Endothelial cell of umbilical vein (primary cell): Measurements from ENCODE around the gene CXXC5.

ENCODE experiments used
- EZH2 ChIP-seq: IDR thresholded peaks from 2 replicates; pipeline ENCODE4 v1.6.1; 2012; ENCODE audit warnings: borderline replicate concordance, low read depth, mild to moderate bottlenecking, moderate library complexity, low read length, inconsistent platforms; ENCODE audit not compliant: severe bottlenecking
- FOS ChIP-seq: IDR thresholded peaks from 2 replicates; pipeline ENCODE4 v1.6.1; 2011; ENCODE audit warnings: mild to moderate bottlenecking, low read length, moderate library complexity, borderline replicate concordance; ENCODE audit not compliant: insufficient read depth
- MAX ChIP-seq: IDR thresholded peaks from 2 replicates; pipeline ENCODE4 v1.6.1; 2011; ENCODE audit not compliant: insufficient read depth, insufficient read length
- MYC ChIP-seq: IDR thresholded peaks from one replicate; pipeline ENCODE4 v1.6.1; 2011; ENCODE audit warnings: mild to moderate bottlenecking, low read depth, low read length
- POLR2A ChIP-seq: IDR thresholded peaks from 2 replicates; pipeline ENCODE4 v1.6.1; 2012; ENCODE audit warnings: low read depth, mild to moderate bottlenecking, control low read depth, low read length
- POLR2AphosphoS5 ChIP-seq: IDR thresholded peaks from 2 replicates; pipeline ENCODE4 v1.6.1; 2012; ENCODE audit warnings: low read depth, mild to moderate bottlenecking, control low read depth, low read length, moderate library complexity; ENCODE audit not compliant: insufficient read depth
- TF ChIP-seq, protein P1 (sequence below), 2 donors: IDR thresholded peaks; 1 replicate in 1 of 2; 2 replicates in 1 of 2; pipeline ENCODE4 v1.5.1; 2011; ENCODE audit warnings: low read length in 2 of 2, mild to moderate bottlenecking in 2 of 2, moderate library complexity in 2 of 2, control low read depth in 1 of 2, inconsistent platforms in 1 of 2, low read depth in 1 of 2; ENCODE audit not compliant: insufficient read depth in 1 of 2; ENCODE audit errors: extremely low read depth in 1 of 2

GRCh38 chr5:139683295-139684271 is 35.4 kb downstream of the CXXC5 start:
- TF ChIP-seq, protein P1, sequence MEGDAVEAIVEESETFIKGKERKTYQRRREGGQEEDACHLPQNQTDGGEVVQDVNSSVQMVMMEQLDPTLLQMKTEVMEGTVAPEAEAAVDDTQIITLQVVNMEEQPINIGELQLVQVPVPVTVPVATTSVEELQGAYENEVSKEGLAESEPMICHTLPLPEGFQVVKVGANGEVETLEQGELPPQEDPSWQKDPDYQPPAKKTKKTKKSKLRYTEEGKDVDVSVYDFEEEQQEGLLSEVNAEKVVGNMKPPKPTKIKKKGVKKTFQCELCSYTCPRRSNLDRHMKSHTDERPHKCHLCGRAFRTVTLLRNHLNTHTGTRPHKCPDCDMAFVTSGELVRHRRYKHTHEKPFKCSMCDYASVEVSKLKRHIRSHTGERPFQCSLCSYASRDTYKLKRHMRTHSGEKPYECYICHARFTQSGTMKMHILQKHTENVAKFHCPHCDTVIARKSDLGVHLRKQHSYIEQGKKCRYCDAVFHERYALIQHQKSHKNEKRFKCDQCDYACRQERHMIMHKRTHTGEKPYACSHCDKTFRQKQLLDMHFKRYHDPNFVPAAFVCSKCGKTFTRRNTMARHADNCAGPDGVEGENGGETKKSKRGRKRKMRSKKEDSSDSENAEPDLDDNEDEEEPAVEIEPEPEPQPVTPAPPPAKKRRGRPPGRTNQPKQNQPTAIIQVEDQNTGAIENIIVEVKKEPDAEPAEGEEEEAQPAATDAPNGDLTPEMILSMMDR (IDR thresholded peaks at IDR 0.05; ENCODE audit: extremely low read depth in 1 of 2, insufficient read depth in 1 of 2, low read depth in 1 of 2, low read length in 2 of 2): no peak
- TF ChIP-seq EZH2 (no peak), POLR2AphosphoS5 (no peak), POLR2A (no peak), MYC (no peak), FOS (no peak), MAX (no peak)
